ENCODE measurements around the gene C19orf73. TPM values are rescaled to one million over a fixed set of nuclear protein-coding genes. Genes with fewer than 3 reads are reported as not detected.
A peak's percentile ranks its signal among the peaks of the same experiment; 100 is the strongest.

The C19orf73 gene
- total and polyA plus RNA-seq, 9 of the 15 experiments (the other 6 are each of a cell fraction or from before 2014, with no cell fraction given), result 0.08 to 7.4 (median 1.4) TPM

GRCh38 chr19:49085020-49085867 is 33.7 kb downstream of the C19orf73 start, which contains the start of gene SNRNP70 (continued):
- TF ChIP-seq CBX1 (IDR thresholded peaks at IDR 0.05; ENCODE audit: low read depth) (peak; percentile 83), SPI1 (IDR thresholded peaks at IDR 0.05; ENCODE audit: borderline replicate concordance, low read depth, low read length) (0 out of 2 replicates have a peak, but pooled peaks have one; percentile 15), SMC3 (conservative IDR thresholded peaks at IDR 0.05; ENCODE audit: insufficient read depth, low read depth, low read length) (no peak), NCOR1 (IDR thresholded peaks at IDR 0.05) (no peak), FOXA3 (CRISPR knock-in tag; conservative IDR thresholded peaks at IDR 0.05 in 1 of 2, IDR thresholded peaks at IDR 0.05 in 1 of 2) (0 out of 4 replicates have a peak, but pooled peaks of 1 of the 2 experiments have one; percentile 1), TGIF2 (CRISPR knock-in tag; IDR thresholded peaks at IDR 0.05) (no peak), ZNF324 (CRISPR knock-in tag; IDR thresholded peaks at IDR 0.05) (no peak), MNT (conservative IDR thresholded peaks at IDR 0.05) (peak; percentile 73 to 92; a peak in 3 of 4 replicates), CHAMP1 (IDR thresholded peaks at IDR 0.05) (no peak), THRAP3 (IDR thresholded peaks at IDR 0.05; ENCODE audit: borderline replicate concordance) (no peak), KLF10 (CRISPR knock-in tag; IDR thresholded peaks at IDR 0.05) (no peak), ZNF146 (CRISPR knock-in tag; IDR thresholded peaks at IDR 0.05; ENCODE audit: unreplicated experiment) (no peak), ZNF23 (CRISPR knock-in tag; IDR thresholded peaks at IDR 0.05) (no peak), ADNP (tag; IDR thresholded peaks at IDR 0.05) (no peak), FOXJ3 (CRISPR knock-in tag; IDR thresholded peaks at IDR 0.05) (no peak), HMGN3 (IDR thresholded peaks at IDR 0.05; ENCODE audit: borderline replicate concordance, extremely low read depth, insufficient read length, low read depth, low read length) (peak; percentile 80), ZBTB12 (CRISPR knock-in tag; IDR thresholded peaks at IDR 0.05) (no peak), HINFP (tag; conservative IDR thresholded peaks at IDR 0.05; ENCODE audit: low read depth) (no peak), ZNF586 (CRISPR knock-in tag; conservative IDR thresholded peaks at IDR 0.05) (no peak), GATAD2B (IDR thresholded peaks at IDR 0.05; ENCODE audit: borderline replicate concordance) (no peak; the same call in 1 of the 2 replicates), KAT2B (IDR thresholded peaks at IDR 0.05; ENCODE audit: low read depth, low read length) (no peak)

All from K562 (cell line).